A673 (cell line): ENCODE data around the gene NT5C1B. TPM values are rescaled to one million over a fixed set of nuclear protein-coding genes. Genes with fewer than 3 reads are reported as not detected.
A peak's percentile ranks its signal among the peaks of the same experiment; 100 is the strongest.

Experiments used
- BruUV-seq: library from RNA; stranded (reverse); fragments of 400-500 nt; replicated peaks from 2 replicates; lab custom pipeline; 2021; lab: Mats Ljungman, UMichigan
- CTCF ChIA-PET: fragments of 300-600 bp; sonication (Branson Sonifier 250); formaldehyde crosslinking; loops from one replicate; lab custom pipeline; 2022; ENCODE audit warnings: antibody characterized with exemption; lab: Charles Lee
- POLR2A ChIA-PET: fragments of 300-600 bp; sonication (Branson Sonifier 250); formaldehyde crosslinking; loops from one replicate; lab custom pipeline; 2022; ENCODE audit warnings: antibody characterized with exemption; ENCODE audit not compliant: low non-redundant PET; lab: Charles Lee
- DNase-seq: peaks from one replicate; pipeline ENCODE4 v3.0.0-alpha.2; 2015; ENCODE audit warnings: low spot score
- H3K27ac ChIP-seq: fragments of 200-600 bp; sonication (generic); 2 replicates; pipeline ENCODE4 v1.5.1; 2016; ENCODE audit warnings: mixed run types, low read depth, mild to moderate bottlenecking, mixed read lengths, antibody characterized with exemption, low read length; ENCODE audit not compliant: poor library complexity, severe bottlenecking
- H3K27me3 ChIP-seq: fragments of 200-600 bp; sonication (generic); replicated peaks from 2 replicates; pipeline ENCODE4 v1.6.1; 2017; ENCODE audit warnings: mixed run types, low read depth, mild to moderate bottlenecking, mixed read lengths, antibody characterized with exemption, low read length; ENCODE audit not compliant: insufficient read depth, poor library complexity
- H3K36me3 ChIP-seq: fragments of 200-600 bp; sonication (generic); 2 replicates; pipeline ENCODE4 v1.6.1; 2016; ENCODE audit warnings: mixed run types, mild to moderate bottlenecking, mixed read lengths, antibody characterized with exemption, low read length; ENCODE audit not compliant: insufficient read depth, poor library complexity, severe bottlenecking
- H3K4me1 ChIP-seq: fragments of 200-600 bp; sonication (generic); 2 replicates; pipeline ENCODE4 v1.6.1; 2017; ENCODE audit warnings: mixed run types, mild to moderate bottlenecking, mixed read lengths, antibody characterized with exemption, low read length; ENCODE audit not compliant: insufficient read depth, poor library complexity, severe bottlenecking
- H3K4me3 ChIP-seq: fragments of 200-600 bp; sonication (generic); 2 replicates; pipeline ENCODE4 v1.5.1; 2016; ENCODE audit warnings: low read depth, mixed run types, mild to moderate bottlenecking, mixed read lengths, low read length; ENCODE audit not compliant: poor library complexity, severe bottlenecking
- H3K9me3 ChIP-seq: fragments of 200-600 bp; sonication (generic); 2 replicates; pipeline ENCODE4 v1.6.1; 2016; ENCODE audit warnings: mixed run types, low read depth, mild to moderate bottlenecking, mixed read lengths, antibody characterized with exemption, low read length; ENCODE audit not compliant: poor library complexity, severe bottlenecking
- CTCF ChIP-seq: fragments of 300-800, 200-600 bp; sonication (generic); conservative IDR thresholded peaks from 2 replicates; pipeline ENCODE4 v1.5.1; 2017; ENCODE audit warnings: low read depth, mild to moderate bottlenecking, antibody characterized with exemption, low read length, moderate library complexity, mixed read lengths
- EZH2 ChIP-seq: fragments of 200-600 bp; sonication (generic); IDR thresholded peaks from 2 replicates; pipeline ENCODE4 v1.6.1; 2017; ENCODE audit warnings: borderline replicate concordance, low read depth, mild to moderate bottlenecking, mixed read lengths, antibody characterized with exemption, low read length; ENCODE audit not compliant: poor library complexity, severe bottlenecking
- intact Hi-C: fragments of 100-400 bp; cut with micrococcal nuclease; formaldehyde crosslinking; loops from one replicate; pipeline ENCODE4 v1.10.0; 2022; ENCODE audit not compliant: unreplicated experiment
- total RNA-seq: library from RNA; stranded (reverse); gene quantifications from 2 replicates; pipeline ENCODE4 v1.2.3, GENCODE V29; 2021

Gene NT5C1B
- total RNA-seq, 1 experiment from 2014 or later: not detected

- H3K36me3 ChIP-seq: peaks cover 6% of the 10 kb centered on the region
- peaks cover 15% of the 10 kb centered on the region for H3K4me1 ChIP-seq
- H3K27ac ChIP-seq: peak overlapping the region; percentile 93
- no TSS peak for BruUV-seq
- no peaks in the 10 kb centered on the region for H3K9me3 ChIP-seq
- no peak for TF ChIP-seq EZH2
- TF ChIP-seq CTCF: no peak
- no peak for DNase-seq
- POLR2A ChIA-PET: no interaction called here
- H3K27me3 ChIP-seq: no peaks in the 10 kb centered on the region
- CTCF ChIA-PET: no interaction called here
- peak overlapping the region; percentile 94 for H3K4me3 ChIP-seq
- intact Hi-C loops: no loop called here
Observed at GRCh38 chr2:18560797-18561085, 28.6 kb downstream of the NT5C1B start.

GRCh38 chr2:18560031-18560796, 29.2 kb downstream of the NT5C1B start, which contains the start of gene RDH14:
Gene RDH14, minus strand, starts transcription at chr2:18560653. Its CDS starts 81 bp downstream, at chr2:18560572.
- Histone ChIP-seq H3K36me3 (peaks cover 11% of the 10 kb centered on the region), H3K27ac (peak within 1 kb of the TSS; percentile 93), H3K9me3 (no peaks in the 10 kb centered on the region), H3K4me3 (peak within 1 kb of the TSS; percentile 94), H3K27me3 (no peaks in the 10 kb centered on the region), H3K4me1 (peaks cover 15% of the 10 kb centered on the region)
- ChIA-PET POLR2A (no interaction called here), CTCF (no interaction called here)
- BruUV-seq: no TSS peak
- TF ChIP-seq CTCF (no peak), EZH2 (no peak)
- intact Hi-C loops: no loop called here
- DNase-seq: peak; percentile 95

DNA sequence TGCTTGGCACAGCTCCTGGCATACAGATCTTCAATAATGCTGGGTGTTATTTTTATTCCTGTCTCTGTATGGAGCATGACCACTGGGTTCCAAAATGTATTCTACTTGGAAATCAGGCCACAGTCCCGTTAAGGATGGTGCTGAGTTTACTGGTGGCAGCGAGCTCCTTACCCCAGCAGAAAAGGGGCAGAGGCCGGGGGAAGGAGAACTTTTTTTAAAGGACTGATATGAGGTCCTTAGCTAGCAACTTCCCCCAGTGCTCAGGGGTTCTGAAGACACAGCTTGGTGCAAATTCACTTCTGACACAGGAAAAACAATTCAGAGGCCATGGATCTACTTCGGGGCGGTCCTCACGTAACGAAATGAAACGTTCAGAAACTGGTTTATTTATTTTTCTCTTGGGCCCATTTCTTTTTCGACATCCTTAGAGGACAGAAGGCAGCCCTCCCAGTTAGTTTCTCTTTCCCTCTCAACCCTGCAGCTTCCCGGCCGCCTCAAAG, 29.8 kb downstream of the NT5C1B start:
- DNase-seq: no peak
- Histone ChIP-seq H3K4me1 (peaks cover 15% of the 10 kb centered on the region), H3K27me3 (no peaks in the 10 kb centered on the region), H3K9me3 (no peaks in the 10 kb centered on the region), H3K4me3 (peak overlapping the region; percentile 94), H3K36me3 (peaks cover 15% of the 10 kb centered on the region), H3K27ac (peak overlapping the region; percentile 93)
- BruUV-seq: TSS peak; percentile 58
- ChIA-PET CTCF (no interaction called here), POLR2A (no interaction called here)
- intact Hi-C loops: no loop called here
- TF ChIP-seq EZH2 (no peak), CTCF (no peak)
